Breast epithelium (tissue), 4 donors: ENCODE data around the gene FRMPD1. TPM values are rescaled to one million over a fixed set of nuclear protein-coding genes. Genes with fewer than 3 reads are reported as not detected.

Experiments
- DNase-seq, 2 donors: peaks; one replicate each; pipeline ENCODE4 v3.0.0-alpha.2; 2019; ENCODE audit warnings: low spot score in 2 of 2
- H3K27ac ChIP-seq, 2 donors: fragments of 200-600 bp; sonication (generic) in 1 of 2; one replicate each; pipeline ENCODE4 v1.5.1; 2016 to 2019; ENCODE audit warnings: mild to moderate bottlenecking in 1 of 2
- H3K27me3 ChIP-seq, 2 donors: fragments of 200-600 bp; sonication (generic) in 1 of 2; one replicate each; pipeline versions ENCODE4 v1.5.1 to v1.6.0; 2017 to 2019; ENCODE audit warnings: control low read depth in 1 of 2, mild to moderate bottlenecking in 1 of 2
- H3K36me3 ChIP-seq: fragments of 200-600 bp; one replicate; pipeline ENCODE4 v1.5.1; 2019
- H3K4me1 ChIP-seq, 2 donors: fragments of 200-600 bp; sonication (generic); one replicate each; pipeline ENCODE4 v1.5.1; 2016 to 2019; ENCODE audit warnings: control low read depth in 1 of 2
- H3K4me3 ChIP-seq, 3 donors: fragments of 200-600 bp; sonication (generic); 1 replicate in 2 of 3; 2 replicates in 1 of 3; pipeline ENCODE4 v1.5.1; 2016 to 2019; ENCODE audit warnings: mild to moderate bottlenecking in 3 of 3, moderate library complexity in 2 of 3
- H3K9me3 ChIP-seq, 2 donors: fragments of 200-600 bp; sonication (generic) in 1 of 2; one replicate each; pipeline ENCODE4 v1.5.1; 2016 to 2019; ENCODE audit warnings: control low read depth in 1 of 2
- CTCF ChIP-seq, 3 donors: fragments of 450-650 bp; IDR thresholded peaks; one replicate each; pipeline ENCODE4 v1.5.1; 2016 to 2017; ENCODE audit warnings: antibody characterized with exemption in 3 of 3, mild to moderate bottlenecking in 3 of 3, moderate library complexity in 3 of 3
- POLR2A ChIP-seq: fragments of 450-650 bp; IDR thresholded peaks from one replicate; pipeline ENCODE4 v1.6.1; 2016; ENCODE audit warnings: antibody characterized with exemption, mild to moderate bottlenecking, moderate library complexity
- POLR2AphosphoS5 ChIP-seq, 3 donors: sonication (generic); formaldehyde crosslinking; IDR thresholded peaks; one replicate each; pipeline ENCODE4 v1.6.1; 2017; ENCODE audit warnings: antibody characterized with exemption in 3 of 3
- intact Hi-C: fragments of 100-400 bp; cut with DNase I; formaldehyde crosslinking; loops from one replicate; pipeline ENCODE4 v1.15.1; 2023; ENCODE audit warnings: low total_unique reads
- total RNA-seq, 3 donors: library from RNA; depleted of rRNA; stranded (reverse); fragments of >200 nt; gene quantifications; one replicate each; pipeline ENCODE4 v1.1.0, GENCODE V29; 2016

Gene FRMPD1
- total RNA-seq, 3 donors from 2014 or later, result 0.16 to 1.6 (median 0.59) TPM

DNA sequence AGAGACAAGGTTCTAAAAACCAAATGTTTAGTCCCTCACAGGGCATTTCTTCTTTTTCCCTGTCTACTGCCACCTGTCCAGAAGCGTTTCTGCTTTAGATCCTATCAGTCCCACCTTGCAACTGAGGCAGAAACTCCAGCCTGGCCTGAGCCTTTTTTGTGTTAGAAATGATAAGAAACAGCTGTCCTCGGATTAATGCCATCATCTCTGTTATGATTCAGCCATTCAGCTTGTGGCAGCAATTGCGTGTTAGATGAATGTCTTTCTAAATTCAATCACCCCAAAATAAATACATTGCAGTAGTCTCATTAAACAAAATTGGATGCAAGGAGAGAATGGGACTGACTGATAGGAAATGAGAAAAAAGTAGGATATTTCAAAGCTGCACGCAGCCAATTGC is 28.3 kb upstream of the FRMPD1 start:
- H3K27ac ChIP-seq, result no peak overlapping the region
- intact Hi-C loops, result no loop called here
- no peaks in the 10 kb centered on the region for H3K27me3 ChIP-seq
- no peaks in the 10 kb centered on the region for H3K36me3 ChIP-seq
- H3K4me3 ChIP-seq, result no peak overlapping the region
- no peaks in the 10 kb centered on the region for H3K4me1 ChIP-seq
- no peak for DNase-seq
- TF ChIP-seq POLR2A, result no peak
- TF ChIP-seq CTCF (IDR thresholded peaks at IDR 0.05), result no peak
- H3K9me3 ChIP-seq, result no peaks in the 10 kb centered on the region

DNA sequence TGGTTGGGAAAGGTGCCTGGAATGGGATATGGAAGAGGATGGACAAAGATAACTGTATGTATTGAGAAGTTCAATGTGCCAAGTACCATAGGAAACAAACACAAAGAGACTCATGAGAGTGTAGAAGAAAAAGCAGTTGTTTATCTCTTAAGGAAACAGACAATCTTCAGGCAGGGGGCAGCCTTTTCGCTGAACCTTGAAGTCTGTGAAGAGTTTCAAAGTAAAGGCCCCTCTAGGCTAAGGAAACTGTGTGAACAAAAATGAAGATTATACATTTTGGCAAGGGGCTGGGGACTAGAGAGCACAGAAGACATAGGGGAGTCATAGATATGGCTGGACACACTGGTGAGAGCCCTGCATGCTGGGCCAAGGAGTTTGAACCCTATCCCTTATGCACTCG is 27.5 kb upstream of the FRMPD1 start:
- TF ChIP-seq CTCF (IDR thresholded peaks at IDR 0.05), result no peak
- TF ChIP-seq POLR2A, result no peak
- no peak for TF ChIP-seq POLR2AphosphoS5 (IDR thresholded peaks at IDR 0.05)
- DNase-seq, result no peak

GRCh38 chr9:37624073-37624472 is 26.7 kb upstream of the FRMPD1 start:
- Histone ChIP-seq H3K27me3 (no peaks in the 10 kb centered on the region), H3K9me3 (no peaks in the 10 kb centered on the region), H3K36me3 (no peaks in the 10 kb centered on the region), H3K27ac (no peak overlapping the region), H3K4me1 (no peaks in the 10 kb centered on the region), H3K4me3 (no peak overlapping the region)
- TF ChIP-seq CTCF (IDR thresholded peaks at IDR 0.05) (no peak), POLR2A (no peak), POLR2AphosphoS5 (IDR thresholded peaks at IDR 0.05) (no peak)
- intact Hi-C loops, result no loop called here
- no peak for DNase-seq

More for the DNA sequence above, 27.5 kb upstream of the FRMPD1 start:
- H3K9me3 ChIP-seq, result no peaks in the 10 kb centered on the region
- H3K4me1 ChIP-seq, result no peaks in the 10 kb centered on the region
- no peaks in the 10 kb centered on the region for H3K36me3 ChIP-seq
- intact Hi-C loops, result no loop called here
- H3K4me3 ChIP-seq, result no peak overlapping the region
- no peak overlapping the region for H3K27ac ChIP-seq
- no peaks in the 10 kb centered on the region for H3K27me3 ChIP-seq

- intact Hi-C loops, result no loop called here
Measured at GRCh38 chr9:37625036-37625757, 25.6 kb upstream of the FRMPD1 start.

More at GRCh38 chr9:37625036-37625757, 25.6 kb upstream of the FRMPD1 start:
- no peak overlapping the region for H3K4me3 ChIP-seq
- TF ChIP-seq POLR2A (no peak), POLR2AphosphoS5 (IDR thresholded peaks at IDR 0.05) (no peak), CTCF (IDR thresholded peaks at IDR 0.05) (no peak)
- H3K27ac ChIP-seq, result no peak overlapping the region
- H3K36me3 ChIP-seq, result no peaks in the 10 kb centered on the region
- H3K4me1 ChIP-seq, result no peaks in the 10 kb centered on the region
- DNase-seq, result no peak
- no peaks in the 10 kb centered on the region for H3K27me3 ChIP-seq
- H3K9me3 ChIP-seq, result no peaks in the 10 kb centered on the region
